ENCODE results near the gene BIN1.
A peak's percentile ranks its signal among the peaks of the same experiment; 100 is the strongest.

The BIN1 gene

GRCh38 chr2:127103243-127104165 lies 3.5 kb downstream of the BIN1 start:
- no peak for DNase-seq (ENCODE audit: low read depth)

- DNase-seq (ENCODE audit: low read depth) = no peak
Observed at GRCh38 chr2:127102521-127103242, 4.3 kb downstream of the BIN1 start.

- DNase-seq (ENCODE audit: low read depth) = no peak
Observed at GRCh38 chr2:127101756-127102477, 5.0 kb downstream of the BIN1 start.

GRCh38 chr2:127101048-127101611 lies 5.8 kb downstream of the BIN1 start:
- DNase-seq (ENCODE audit: low read depth) = no peak

GRCh38 chr2:127100251-127101047 lies 6.5 kb downstream of the BIN1 start:
- peak; percentile 63 for DNase-seq (ENCODE audit: low read depth)

- no peak for DNase-seq (ENCODE audit: low read depth)
Observed at GRCh38 chr2:127098711-127099110, 8.2 kb downstream of the BIN1 start.

- DNase-seq (ENCODE audit: low read depth) = no peak
Observed at GRCh38 chr2:127097841-127098651, 8.9 kb downstream of the BIN1 start.

- DNase-seq (ENCODE audit: low read depth) = no peak
Observed at GRCh38 chr2:127097471-127097765, 9.5 kb downstream of the BIN1 start.

- no peak for DNase-seq (ENCODE audit: low read depth)
Observed at GRCh38 chr2:127096718-127097470, 10.1 kb downstream of the BIN1 start.

- DNase-seq (ENCODE audit: low read depth) = no peak
Observed at GRCh38 chr2:127096280-127096679, 10.7 kb downstream of the BIN1 start.

- no peak for DNase-seq (ENCODE audit: low read depth)
Observed at GRCh38 chr2:127095784-127096183, 11.2 kb downstream of the BIN1 start.

- DNase-seq (ENCODE audit: low read depth) = no peak
Observed at GRCh38 chr2:127095367-127095641, 11.7 kb downstream of the BIN1 start.

GRCh38 chr2:127094509-127095366 lies 12.2 kb downstream of the BIN1 start:
- DNase-seq (ENCODE audit: low read depth) = no peak

- no peak for DNase-seq (ENCODE audit: low read depth)
Observed at GRCh38 chr2:127093648-127094210, 13.2 kb downstream of the BIN1 start.

GRCh38 chr2:127092901-127093516 lies 13.9 kb downstream of the BIN1 start:
- no peak for DNase-seq (ENCODE audit: low read depth)

GRCh38 chr2:127092306-127092705 lies 14.6 kb downstream of the BIN1 start:
- no peak for DNase-seq (ENCODE audit: low read depth)

GRCh38 chr2:127091886-127092285 lies 15.1 kb downstream of the BIN1 start:
- no peak for DNase-seq (ENCODE audit: low read depth)

- no peak for DNase-seq (ENCODE audit: low read depth)
Observed at GRCh38 chr2:127091148-127091547, 15.8 kb downstream of the BIN1 start.
